Inferior parietal cortex (tissue), 1 donor: ENCODE results near the gene RAPGEF2.
"Not testable (repeated sequence)": the region's sequence is repeated elsewhere in the genome, so short reads cannot be mapped to it uniquely, and the experiment has no call there.

Experiments
- DNase-seq: peaks from one replicate; pipeline ENCODE4 v3.0.0-alpha.2; 2016; ENCODE audit errors: extremely low spot score

The RAPGEF2 gene

DNA sequence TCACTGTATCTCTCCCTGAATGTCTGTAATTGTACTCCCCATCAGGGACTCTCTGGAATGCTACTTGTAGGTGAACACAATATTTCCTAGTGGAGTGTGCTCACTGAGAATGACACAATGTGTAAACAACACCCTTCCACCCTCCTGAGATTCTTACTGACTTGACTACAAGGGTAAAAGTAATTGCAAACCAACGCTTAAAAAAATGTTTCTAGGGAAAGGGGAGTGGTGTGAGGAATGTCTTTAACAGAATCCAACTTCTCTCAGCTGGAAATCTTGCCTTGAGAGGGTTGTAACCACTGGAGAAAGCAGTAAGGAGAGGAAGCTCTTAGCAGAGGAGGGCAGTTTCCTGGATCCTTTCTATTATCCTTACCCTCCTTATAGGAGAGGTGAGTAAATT is 5.1 kb upstream of the RAPGEF2 start:
- DNase-seq, result no peak

GRCh38 chr4:159098482-159099127 is 4.3 kb upstream of the RAPGEF2 start:
- no peak for DNase-seq

DNA sequence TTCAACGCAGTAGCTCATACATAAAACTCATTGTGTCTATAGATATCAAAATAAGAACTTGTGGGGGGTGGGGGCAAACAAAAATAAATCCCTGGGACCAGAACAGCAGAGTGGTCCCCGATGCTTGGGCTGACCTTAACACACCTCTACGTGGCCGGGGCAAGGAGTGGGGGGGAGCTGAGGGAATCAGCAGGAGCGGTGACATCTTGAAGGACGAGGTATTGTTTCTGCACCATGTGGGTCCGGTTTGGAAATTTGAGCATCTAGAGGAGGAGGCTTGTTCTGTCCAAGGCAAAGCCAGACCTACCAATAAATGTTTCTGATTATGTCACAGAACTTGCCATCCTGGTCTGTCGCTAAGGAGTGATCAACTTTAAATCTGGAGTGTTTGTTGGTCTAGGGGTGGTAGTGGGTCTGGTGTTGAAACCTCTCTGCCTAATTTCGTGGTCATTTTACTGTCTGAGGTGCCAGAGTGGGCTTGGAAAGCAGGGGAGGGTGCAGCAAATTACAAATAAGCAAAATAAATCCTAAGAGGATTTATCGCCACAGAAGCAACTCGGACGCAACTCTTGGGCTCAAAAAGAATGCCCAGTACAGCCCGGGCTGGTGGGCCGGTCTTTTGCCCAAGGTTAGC is 774 bp upstream of the RAPGEF2 start:
- DNase-seq, result no peak

- no peak for DNase-seq
These were observed 608 bp downstream of the RAPGEF2 start for GRCh38 chr4:159103384-159103990.

GRCh38 chr4:159104694-159105414 is 2.0 kb downstream of the RAPGEF2 start:
- DNase-seq, result no peak

GRCh38 chr4:159105761-159106243 is 2.9 kb downstream of the RAPGEF2 start:
- no peak for DNase-seq

GRCh38 chr4:159106636-159107035 is 3.8 kb downstream of the RAPGEF2 start:
- no peak for DNase-seq

GRCh38 chr4:159107203-159107925 is 4.5 kb downstream of the RAPGEF2 start:
- DNase-seq, result no peak

- no peak for DNase-seq
These were observed 5.2 kb downstream of the RAPGEF2 start for GRCh38 chr4:159108124-159108523.

DNA sequence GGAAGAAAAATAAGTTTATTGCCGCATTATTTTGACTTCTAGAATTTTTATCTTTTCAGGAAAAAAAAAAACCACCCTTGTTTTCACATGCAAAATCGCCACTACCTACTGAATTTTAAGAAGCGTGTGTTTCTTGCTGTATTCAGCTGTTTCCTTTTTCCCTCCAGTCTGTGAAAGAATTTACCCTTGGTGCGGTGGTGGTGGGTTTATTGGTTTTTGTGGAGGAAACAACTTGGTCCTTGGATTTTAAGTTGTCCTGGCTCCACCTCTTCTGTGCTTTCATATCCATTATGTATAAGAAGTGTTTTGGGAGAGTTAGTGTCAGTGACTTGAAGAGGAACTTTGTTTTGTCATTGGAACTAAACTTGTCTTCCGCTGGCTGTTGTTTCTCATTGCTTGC is 8.1 kb downstream of the RAPGEF2 start:
- no peak for DNase-seq

DNA sequence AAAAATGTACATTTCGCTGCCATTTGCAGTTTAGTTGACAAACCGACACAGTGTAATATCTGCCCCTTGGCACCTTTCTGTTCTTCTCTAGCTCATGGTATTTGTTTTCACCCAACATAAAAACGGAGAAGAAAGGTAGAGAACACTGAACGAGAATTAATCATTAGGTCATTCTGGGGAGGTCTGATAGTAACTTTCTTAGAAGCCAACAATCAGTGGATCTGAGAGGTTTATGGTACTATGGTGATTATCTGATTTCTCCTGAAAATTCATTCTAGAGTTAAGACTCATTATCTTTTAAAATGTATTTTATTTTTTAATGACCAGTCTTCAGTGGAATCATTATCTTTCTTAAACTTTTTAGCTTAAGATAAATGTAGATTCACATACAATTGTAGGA is 8.5 kb downstream of the RAPGEF2 start:
- no peak for DNase-seq

DNA sequence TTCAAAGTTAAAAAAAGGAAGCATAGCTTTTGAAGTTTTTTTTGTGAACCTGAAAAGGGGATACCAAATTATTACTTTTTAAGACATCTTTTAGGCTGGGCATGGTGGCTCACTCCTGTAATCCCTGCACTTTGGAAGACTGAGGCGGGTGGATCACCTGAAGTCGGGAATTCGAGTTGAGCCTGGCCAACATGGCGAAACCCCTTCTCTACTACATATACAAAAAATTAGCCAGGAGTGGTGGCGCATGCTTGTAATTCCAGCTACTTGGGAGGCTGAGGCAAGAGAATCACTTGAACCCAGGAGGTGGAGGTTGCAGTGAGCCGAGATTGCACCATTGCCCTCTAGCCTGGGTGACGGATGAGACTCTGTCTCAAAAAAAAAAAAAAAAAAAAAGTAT is 10.5 kb downstream of the RAPGEF2 start:
- not testable (repeated sequence) for DNase-seq

DNA sequence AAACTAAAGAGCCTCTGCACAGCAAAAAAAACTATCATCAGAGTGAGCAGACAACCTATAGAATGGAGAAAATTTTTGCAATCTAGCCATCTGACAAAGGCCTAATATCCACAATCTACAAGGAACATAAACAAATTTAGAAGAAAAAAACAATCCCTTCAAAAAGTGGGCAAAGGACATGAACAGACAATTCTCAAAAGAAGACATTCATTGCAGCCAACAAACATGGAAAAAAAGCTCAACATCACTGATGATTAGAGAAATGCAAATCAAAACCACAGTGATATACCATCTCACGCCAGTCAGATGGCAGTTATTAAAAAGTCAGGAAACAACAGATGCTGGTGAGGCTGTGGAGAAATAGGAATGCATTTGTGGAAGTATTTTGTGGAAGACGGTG is 13.2 kb downstream of the RAPGEF2 start:
- DNase-seq, result not testable (repeated sequence)

DNA sequence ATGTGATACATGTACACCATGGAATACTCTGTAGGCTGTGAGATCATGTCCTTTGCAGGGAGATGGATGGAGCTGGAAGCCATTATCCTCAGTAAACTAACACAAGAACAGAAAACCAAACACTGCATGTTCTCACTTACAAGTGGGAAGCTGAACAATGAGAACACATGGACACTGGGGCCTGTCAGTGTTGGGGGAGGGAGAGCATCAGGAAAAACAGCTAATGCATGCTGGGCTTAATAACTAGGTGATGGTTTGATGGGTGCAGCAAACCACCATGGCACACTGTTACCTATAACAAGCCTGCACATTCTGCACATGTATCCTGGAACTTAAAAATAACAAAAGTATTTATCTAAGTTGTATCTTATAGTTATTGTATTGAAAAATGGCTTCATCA is 13.8 kb downstream of the RAPGEF2 start:
- not testable (repeated sequence) for DNase-seq

DNA sequence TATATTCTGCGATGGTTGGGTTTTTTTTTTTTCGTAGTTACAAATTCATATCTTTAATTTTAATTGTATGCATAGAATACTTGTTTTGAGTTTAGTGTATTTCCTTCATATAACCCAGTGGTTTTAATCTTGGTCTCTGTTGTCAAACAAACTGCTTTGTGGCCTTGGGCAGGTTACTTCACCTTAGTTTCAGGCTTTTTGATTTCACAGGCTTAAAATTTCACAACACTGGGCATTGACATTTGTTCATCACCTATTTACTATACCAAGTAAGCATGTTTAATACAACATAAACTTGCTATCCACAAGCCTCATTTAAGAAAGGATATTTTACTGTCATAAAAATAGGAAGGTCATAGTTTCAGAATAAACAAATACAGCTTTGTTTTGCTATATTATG is 14.7 kb downstream of the RAPGEF2 start:
- no peak for DNase-seq

GRCh38 chr4:159117968-159118367 is 15.1 kb downstream of the RAPGEF2 start:
- no peak for DNase-seq

DNA sequence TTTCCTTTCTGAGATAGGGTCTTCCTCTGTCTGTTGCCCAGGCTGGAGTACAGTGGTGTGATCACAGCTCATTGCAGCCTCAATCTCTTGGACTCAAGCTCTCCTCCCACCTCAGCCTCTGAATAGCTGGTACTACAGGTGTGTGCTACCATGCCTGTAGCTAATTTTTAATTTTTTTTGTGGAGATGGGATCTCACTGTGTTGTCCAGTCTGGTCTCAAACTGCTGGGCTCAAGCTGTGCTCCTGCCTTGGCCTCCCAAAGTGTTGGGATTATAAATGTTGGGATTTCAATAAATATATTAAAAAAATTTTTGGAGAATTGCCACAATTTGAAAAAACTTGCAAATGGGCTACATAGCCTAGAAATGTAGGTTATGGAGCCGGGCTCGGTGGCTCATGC is 18.5 kb downstream of the RAPGEF2 start:
- DNase-seq, result no peak

DNA sequence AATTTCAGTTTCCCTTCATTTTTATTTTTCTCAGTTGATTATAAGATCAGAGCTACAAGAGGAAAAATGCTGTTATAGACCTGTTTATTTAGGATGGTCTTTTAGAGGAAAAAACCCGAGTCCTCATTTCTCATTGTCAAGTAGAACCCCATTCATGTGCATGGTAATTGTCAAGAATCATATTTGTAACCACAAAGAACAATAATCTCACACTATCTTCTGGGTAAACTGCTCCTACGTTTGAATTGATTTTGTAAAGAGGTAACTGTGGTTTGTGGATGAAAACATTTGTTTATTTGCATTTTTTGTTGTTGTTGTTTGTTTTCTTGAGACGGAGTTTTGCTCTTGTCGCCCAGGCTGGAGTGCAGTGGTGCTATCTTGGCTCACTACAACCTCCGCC is 23.8 kb downstream of the RAPGEF2 start:
- DNase-seq, result no peak

DNA sequence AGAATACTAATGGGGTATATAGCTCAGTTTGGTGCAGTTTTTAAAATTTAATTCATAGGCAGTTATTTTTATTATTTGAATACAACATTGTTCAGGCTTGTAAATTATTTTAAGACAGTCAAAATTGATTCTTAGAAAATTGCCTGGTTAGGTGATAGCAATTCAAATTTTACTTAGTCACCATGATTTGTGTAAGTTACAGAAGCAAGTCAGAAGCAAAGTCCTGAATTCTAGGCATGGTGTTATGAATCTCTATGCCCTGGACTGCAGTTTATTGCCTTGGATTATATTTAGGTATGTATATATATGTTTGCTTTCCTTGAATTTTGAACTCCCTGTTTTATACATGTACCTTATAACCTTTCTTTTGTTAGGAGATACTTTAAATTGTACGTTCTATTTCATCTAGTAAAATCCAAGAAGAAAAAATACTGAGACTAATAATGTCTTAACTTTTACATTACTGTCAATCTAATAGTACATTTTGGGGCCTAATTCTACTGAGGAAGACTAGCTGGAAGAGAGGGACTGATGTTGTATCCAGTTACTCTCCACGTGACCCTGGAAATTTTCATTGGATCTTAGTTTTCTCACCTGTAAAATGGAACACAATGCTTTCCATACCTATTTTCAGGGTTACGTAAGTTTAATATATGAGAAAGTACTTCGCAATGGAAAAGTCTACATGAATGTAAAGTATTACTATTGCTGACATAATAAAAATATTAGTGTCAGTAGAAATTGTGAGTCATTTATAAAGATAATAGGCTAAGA is 25.1 kb downstream of the RAPGEF2 start:
- no peak for DNase-seq

DNA sequence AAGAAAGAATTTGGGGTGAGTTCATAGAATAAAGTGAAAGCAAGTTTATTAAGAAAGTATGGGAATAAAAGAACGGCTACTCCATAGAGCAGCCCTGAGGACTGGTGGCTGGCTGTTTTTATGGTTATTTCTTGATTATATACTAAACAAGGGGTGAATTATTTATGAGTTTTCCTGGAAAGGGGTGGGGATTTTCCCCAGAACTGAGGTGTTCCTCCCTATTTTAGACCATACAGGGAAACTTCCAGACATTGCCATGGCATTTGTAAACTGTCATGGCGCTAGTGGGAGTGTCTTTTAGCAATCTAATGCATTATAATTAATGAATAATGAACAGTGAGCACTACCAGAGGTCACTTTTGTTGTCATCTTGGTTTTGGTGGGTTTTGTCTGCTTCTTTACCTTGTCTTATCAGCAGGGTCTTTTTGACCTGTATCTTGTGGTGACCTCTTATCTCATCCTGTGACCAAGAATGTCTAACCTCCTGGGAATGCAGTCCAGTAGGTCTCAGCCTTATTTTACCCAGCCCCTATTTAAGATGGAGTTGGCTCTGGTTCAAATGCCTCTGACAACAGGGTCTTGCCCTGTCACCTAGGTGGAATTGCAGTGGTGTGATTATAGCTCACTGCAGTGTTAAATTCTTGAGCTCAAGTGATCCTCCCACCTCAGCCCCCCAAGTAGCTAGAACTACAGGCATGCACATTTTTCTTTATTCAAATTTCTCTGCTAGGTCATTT is 27.1 kb downstream of the RAPGEF2 start:
- DNase-seq, result no peak
